ENCODE measurements around the gene ZNF593OS. TPM values are rescaled to one million over a fixed set of nuclear protein-coding genes. Genes with fewer than 3 reads are reported as not detected.
A peak's percentile ranks its signal among the peaks of the same experiment; 100 is the strongest.

The ZNF593OS gene
- total RNA-seq, 2 donors from 2014 or later, result not detected

DNA sequence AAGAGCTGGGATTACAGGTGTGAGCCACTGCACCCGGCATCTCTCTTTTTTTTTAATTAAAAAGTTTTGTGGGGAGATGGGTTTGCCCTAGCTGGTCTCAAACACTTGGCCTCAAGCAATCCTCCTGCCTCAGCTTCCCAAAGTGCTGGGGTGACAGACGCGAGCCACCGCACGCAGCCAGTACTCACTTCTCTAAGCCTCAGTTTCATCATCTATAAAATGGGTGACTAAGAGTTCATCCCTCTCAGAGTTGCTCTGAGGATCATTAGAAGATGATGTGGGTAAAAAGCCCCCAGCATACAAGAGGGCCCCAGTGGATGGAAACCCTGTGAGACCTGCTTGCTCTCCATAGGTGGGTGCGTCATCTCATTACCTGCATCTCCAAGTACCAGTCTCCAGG lies 16.2 kb upstream of the ZNF593OS start:
- ATAC-seq (no peak), DNase-seq (no peak)
- intact Hi-C loops (cut with DNase I), result no loop called here

DNA sequence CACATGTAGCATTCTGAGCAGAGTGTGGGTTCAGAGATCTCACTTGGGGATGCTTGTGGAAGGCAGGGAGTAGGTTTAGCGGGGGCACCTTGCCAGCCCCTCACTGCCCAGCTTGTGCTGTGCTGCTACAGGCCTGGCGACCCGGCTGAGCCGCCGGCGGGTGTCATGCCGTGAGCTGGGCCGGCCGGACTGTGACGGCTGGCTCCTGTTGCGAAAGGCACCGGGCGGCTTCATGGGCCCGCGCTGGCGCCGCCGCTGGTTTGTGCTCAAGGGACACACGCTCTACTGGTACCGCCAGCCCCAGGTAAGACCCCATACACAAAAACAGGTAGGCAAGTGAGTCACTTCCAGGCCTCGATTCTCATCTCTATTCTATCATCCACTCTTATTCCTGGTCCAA lies 13.3 kb upstream of the ZNF593OS start:
- DNase-seq (no peak), ATAC-seq (no peak)
- intact Hi-C loops (cut with DNase I), result no loop called here

- ATAC-seq (no peak), DNase-seq (no peak)
- intact Hi-C loops (cut with DNase I), result no loop called here
These were observed 12.5 kb upstream of the ZNF593OS start for GRCh38 chr1:26184086-26184485.

DNA sequence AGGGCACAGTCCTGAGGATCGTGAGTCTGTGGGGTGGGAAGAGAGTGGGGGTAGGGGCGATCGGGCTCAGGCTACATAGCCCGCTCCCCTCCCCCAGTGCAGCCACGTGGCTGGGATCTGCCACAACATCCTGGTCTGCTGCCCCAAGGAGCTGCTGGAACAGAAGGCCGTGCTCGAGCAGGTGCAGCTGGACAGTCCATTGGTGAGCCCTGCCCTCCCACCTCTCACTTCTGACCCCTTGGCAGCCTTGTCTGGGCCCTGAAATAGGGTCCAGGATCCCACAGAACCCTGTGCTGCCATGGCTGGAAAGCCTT lies 10.7 kb upstream of the ZNF593OS start:
- ATAC-seq (no peak), DNase-seq (no peak)
- intact Hi-C loops (cut with DNase I), result no loop called here

- ATAC-seq (peak in 1 of 2 donors; percentile 22), DNase-seq (no peak)
- intact Hi-C loops (cut with DNase I), result no loop called here
These were observed 10.2 kb upstream of the ZNF593OS start for GRCh38 chr1:26181586-26182382.

GRCh38 chr1:26180010-26180506 lies 8.4 kb upstream of the ZNF593OS start:
- ATAC-seq, result no peak
- no peak for DNase-seq
- intact Hi-C loops (cut with DNase I), result no loop called here

- ATAC-seq, result no peak
- DNase-seq, result no peak
- intact Hi-C loops (cut with DNase I), result no loop called here
These were observed 5.6 kb upstream of the ZNF593OS start, which contains the start of gene CNKSR1 for GRCh38 chr1:26177182-26177684. Gene CNKSR1 (plus strand): TSS chr1:26177491. CDS start chr1:26177548, 57 bp downstream.

GRCh38 chr1:26175346-26175745 lies 3.7 kb upstream of the ZNF593OS start:
- DNase-seq (no peak), ATAC-seq (no peak)
- intact Hi-C loops (cut with DNase I), result no loop called here

GRCh38 chr1:26170472-26170821 lies 1.2 kb downstream of the ZNF593OS start:
- DNase-seq (no peak), ATAC-seq (peak in 1 of 2 donors; percentile 1)
- intact Hi-C loops (cut with DNase I), result loop anchor here in 1 of 2 donors (5.0 kb wide), 1 partner anchor 62 kb away; the partner anchor contains the start of gene CEP85

GRCh38 chr1:26169669-26170471 lies 1.8 kb downstream of the ZNF593OS start, which contains the start of gene ZNF593:
Gene ZNF593 (plus strand): TSS chr1:26169908. CDS start chr1:26169984, 76 bp downstream.
- ATAC-seq, result peak; percentile 98 to 99
- DNase-seq, result peak; percentile 95
- intact Hi-C loops (cut with DNase I), result loop anchor here (5.0 to 10.0 kb wide), 2 partner anchors 62 to 275 kb away; partner anchors contain the start of gene CEP85 (in 1 of the 2)

DNA sequence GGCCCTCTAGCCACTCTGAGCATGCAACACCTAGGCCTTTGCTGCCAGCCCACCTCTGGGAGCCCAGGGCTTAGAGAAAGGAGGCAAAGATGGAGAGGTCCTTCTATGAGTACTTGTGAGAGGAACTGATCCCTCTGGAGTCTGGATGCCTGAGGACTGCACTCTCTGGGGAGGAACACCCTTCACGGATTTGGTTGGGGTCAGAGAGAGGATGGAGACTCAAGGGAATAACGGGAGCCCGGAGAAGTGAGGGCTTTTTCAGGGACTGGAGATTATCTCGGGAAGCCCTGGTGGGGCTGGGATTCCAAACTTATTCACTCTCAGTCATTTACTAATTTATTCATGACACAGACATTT lies 2.5 kb downstream of the ZNF593OS start:
- no peak for DNase-seq

GRCh38 chr1:26168410-26169197 lies 3.0 kb downstream of the ZNF593OS start, which contains the start of gene C1orf232:
Gene C1orf232 (minus strand): TSS chr1:26168963. CDS start chr1:26168499, 464 bp downstream.
- no peak for DNase-seq
- intact Hi-C loops (cut with DNase I), result loop anchor here in 1 of 2 donors (10.0 kb wide), 1 partner anchor 274 kb away; no protein-coding TSS in a partner anchor
- ATAC-seq, result no peak

More for the DNA sequence above, 2.5 kb downstream of the ZNF593OS start:
- ATAC-seq, result no peak
- intact Hi-C loops (cut with DNase I), result loop anchor here in 1 of 2 donors (10.0 kb wide), 1 partner anchor 274 kb away; no protein-coding TSS in a partner anchor

DNA sequence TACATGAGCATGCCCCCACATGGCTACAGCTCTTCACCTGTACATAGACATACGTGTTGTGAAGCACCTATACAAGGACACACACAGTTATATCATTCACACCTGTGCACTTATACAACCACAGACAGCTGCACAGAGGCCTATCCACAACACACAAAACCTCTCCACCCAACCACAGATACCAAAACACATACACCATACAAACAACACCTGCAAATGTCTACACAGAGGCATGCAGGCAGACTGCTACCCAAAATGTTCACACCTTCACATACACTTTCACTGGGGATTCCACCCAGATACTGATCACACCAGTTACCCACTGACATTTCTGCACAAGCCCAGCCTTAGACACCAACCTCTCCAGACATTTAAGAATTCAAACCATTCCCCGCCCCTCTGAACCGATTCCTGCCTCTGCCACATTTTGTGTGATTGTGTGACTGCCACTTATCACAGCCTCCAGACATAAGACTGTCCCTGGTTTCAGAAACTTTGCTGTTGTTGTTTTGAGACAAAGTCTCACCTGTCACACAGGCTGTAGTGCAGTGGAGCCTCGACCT lies 4.8 kb downstream of the ZNF593OS start:
- ATAC-seq (no peak), DNase-seq (no peak)
- intact Hi-C loops (cut with DNase I), result loop anchor here in 1 of 2 donors (10.0 kb wide), 1 partner anchor 272 kb away; no protein-coding TSS in a partner anchor

DNA sequence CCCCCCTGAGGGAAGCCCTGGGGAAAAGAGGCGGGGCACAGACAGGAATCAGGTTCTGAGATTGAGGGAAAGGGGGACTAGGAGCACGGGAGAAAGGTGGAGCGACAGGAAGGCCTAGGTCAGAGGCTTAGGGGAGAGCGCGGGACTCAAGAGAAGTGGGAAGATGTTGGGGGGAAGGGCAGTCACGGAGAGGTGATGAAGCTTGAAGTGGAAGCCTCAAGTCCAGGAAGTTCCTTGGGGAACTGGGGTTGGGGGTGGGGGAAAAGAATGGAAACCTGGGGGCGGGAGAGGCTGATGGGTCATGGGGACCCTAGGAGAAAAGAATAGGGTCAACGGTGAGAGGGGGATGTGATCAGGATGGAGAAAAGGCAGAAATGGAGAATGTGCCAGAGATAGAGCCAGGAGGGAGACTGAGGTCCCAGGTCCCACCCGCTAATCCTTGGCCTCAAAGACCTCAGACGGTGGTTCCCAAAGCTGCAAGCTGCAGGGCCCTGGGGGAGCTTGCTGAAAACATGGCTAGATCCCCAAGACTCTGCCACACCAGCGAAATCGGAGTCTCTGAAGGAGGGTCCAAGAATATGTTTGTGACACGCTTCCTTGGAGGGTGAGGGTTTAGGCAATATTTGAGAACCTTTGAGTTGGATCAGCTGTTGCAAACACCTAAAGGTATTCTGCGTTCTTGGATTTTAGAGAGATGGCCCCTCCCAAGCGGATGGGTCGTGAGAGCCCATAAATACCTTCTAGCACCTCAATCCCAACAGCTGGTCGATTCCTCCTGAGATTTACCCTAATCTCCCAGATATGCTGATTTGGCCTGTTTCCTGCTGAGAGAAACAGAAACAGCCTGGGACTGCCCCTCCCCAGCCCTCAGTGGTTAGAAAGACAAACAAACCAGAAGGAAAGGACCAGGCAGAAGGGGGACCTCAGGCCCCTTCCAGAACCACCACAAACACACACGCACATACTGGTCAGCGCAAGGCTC lies 6.5 kb downstream of the ZNF593OS start:
- intact Hi-C loops (cut with DNase I), result loop anchor here (1.0 to 10.0 kb wide), 2 partner anchors 60 to 270 kb away; no protein-coding TSS in a partner anchor
- DNase-seq (no peak), ATAC-seq (no peak)

DNA sequence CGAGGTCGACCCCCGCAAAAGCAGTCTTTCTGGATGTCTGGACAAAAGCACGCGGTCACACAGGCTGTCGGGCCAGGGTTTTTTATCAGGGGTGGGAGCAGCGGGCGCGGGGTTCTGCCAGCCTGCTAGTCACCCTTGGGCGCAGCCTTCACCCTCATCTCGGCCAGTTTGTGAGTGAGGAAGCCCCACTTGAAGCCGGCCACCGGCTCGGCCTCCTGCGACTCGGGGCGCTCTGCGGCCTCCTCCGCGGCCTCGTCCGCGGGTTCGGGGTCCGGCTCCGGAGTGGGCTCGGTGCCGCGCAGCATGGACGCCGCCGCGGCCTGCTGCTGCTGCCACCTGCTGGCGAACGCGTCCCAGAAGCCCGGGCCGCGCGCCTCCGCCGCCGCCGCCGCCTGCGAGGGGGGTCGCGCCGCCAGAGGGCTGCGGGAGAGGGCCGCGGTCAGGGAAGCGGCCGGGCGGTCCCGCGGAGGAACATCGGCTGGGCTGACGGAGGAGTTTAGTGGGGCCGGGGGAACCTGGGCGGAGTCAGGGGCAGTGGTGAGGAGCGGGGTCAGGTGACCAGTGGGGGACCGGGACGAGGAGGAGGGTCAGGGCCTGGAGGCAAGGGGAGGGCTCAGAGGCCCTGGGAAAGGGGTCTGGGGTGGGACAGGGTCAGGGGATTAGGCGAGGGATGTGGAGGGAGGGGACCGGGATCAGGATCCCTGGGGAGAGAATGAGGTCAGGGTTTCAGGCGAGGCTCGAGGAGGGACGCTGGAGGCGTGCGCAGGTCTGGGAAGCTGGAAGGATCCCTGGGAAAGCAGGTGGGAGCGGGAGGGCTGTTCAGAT lies 7.4 kb downstream of the ZNF593OS start:
- DNase-seq (peak; percentile 59), ATAC-seq (peak; percentile 47 to 58)
- intact Hi-C loops (cut with DNase I), result loop anchor here (1.0 to 10.0 kb wide), 2 partner anchors 59 to 269 kb away; no protein-coding TSS in a partner anchor

GRCh38 chr1:26163684-26164035 lies 8.0 kb downstream of the ZNF593OS start:
- ATAC-seq (no peak), DNase-seq (no peak)
- intact Hi-C loops (cut with DNase I), result loop anchor here (1.0 to 10.0 kb wide), 2 partner anchors 58 to 269 kb away; no protein-coding TSS in a partner anchor
